GM23338 (cell line): ENCODE results near the gene PCLAF.

Source experiments
- CREB1 ChIP-seq: fragments of 250-450 bp; sonication (Bioruptor Pico); IDR thresholded peaks from 2 replicates; pipeline ENCODE4 v1.5.0; 2020; ENCODE audit warnings: low read depth, mild to moderate bottlenecking, moderate library complexity
- JUNB ChIP-seq: IDR thresholded peaks from one replicate; pipeline ENCODE4 v1.6.1; 2016; ENCODE audit warnings: antibody characterized with exemption; ENCODE audit not compliant: unreplicated experiment
- POLR2AphosphoS5 ChIP-seq: IDR thresholded peaks from 2 replicates; pipeline ENCODE4 v1.6.1; 2016; ENCODE audit warnings: antibody characterized with exemption, low read depth
- ZNF114 ChIP-seq: fragments of 250-450 bp; sonication (Bioruptor Pico); IDR thresholded peaks from 2 replicates; pipeline ENCODE4 v1.5.0; 2020; ENCODE audit warnings: mild to moderate bottlenecking, moderate library complexity
- TF ChIP-seq, protein P1 (sequence below), 2 experiments: fragments of 200-600 bp in 1 of 2; sonication (generic) in 1 of 2; conservative IDR thresholded peaks; 2 replicates each; pipeline versions ENCODE4 v1.5.1 to v1.6.1; 2016 to 2017; ENCODE audit warnings: antibody characterized with exemption in 2 of 2, low read depth in 2 of 2, mild to moderate bottlenecking in 2 of 2, moderate library complexity in 1 of 2
- TF ChIP-seq, protein P2 (sequence below): IDR thresholded peaks from one replicate; pipeline ENCODE4 v1.6.1; 2018; ENCODE audit warnings: antibody characterized with exemption; ENCODE audit not compliant: unreplicated experiment

DNA sequence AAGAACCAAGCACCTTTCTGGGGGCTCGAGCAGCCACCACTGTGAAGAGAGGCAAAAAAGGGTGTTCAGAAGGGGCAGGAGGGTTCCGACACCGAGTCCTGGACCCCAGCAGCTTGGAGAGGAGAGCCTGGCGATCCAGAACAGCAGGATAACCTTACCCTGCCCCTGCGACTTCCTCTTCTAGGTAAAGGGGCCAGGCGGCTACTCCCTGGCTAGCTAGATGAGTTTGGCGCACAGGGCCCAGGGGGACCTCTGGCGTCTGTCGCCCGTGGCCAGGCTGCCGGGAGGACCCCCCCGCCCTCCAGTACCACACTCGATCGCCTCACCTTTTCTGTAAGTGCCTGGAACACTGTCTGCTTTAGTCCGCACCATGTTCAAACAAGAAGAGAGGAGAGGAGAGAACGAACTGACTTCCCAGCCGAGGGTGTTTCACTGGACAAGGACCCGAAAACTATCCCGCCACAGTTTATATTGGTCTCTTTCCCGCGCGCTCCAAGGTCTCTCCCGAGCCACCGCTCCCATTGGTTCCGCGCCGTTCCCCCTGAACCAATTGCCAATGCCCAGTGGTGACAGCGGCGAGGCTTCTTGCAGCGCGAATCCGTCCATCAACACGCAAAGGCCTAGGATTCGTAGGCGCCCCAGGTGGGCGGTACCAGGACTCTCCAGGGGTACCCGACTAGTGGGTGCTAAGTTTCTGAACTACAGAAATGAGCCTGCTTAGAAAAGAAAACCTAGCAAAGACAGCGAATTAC lies at the start of gene PCLAF:
- TF ChIP-seq ZNF114 = no peak
- TF ChIP-seq, protein P1, sequence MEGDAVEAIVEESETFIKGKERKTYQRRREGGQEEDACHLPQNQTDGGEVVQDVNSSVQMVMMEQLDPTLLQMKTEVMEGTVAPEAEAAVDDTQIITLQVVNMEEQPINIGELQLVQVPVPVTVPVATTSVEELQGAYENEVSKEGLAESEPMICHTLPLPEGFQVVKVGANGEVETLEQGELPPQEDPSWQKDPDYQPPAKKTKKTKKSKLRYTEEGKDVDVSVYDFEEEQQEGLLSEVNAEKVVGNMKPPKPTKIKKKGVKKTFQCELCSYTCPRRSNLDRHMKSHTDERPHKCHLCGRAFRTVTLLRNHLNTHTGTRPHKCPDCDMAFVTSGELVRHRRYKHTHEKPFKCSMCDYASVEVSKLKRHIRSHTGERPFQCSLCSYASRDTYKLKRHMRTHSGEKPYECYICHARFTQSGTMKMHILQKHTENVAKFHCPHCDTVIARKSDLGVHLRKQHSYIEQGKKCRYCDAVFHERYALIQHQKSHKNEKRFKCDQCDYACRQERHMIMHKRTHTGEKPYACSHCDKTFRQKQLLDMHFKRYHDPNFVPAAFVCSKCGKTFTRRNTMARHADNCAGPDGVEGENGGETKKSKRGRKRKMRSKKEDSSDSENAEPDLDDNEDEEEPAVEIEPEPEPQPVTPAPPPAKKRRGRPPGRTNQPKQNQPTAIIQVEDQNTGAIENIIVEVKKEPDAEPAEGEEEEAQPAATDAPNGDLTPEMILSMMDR (conservative IDR thresholded peaks at IDR 0.05; ENCODE audit: low read depth in 2 of 2) = peak in 1 of 2 experiments; percentile 35; a peak in 2 of 4 replicates
- TF ChIP-seq CREB1 (CRISPR knock-in tag) = peak; percentile 68
- TF ChIP-seq POLR2AphosphoS5 = peak; percentile 77
- TF ChIP-seq, protein P2, sequence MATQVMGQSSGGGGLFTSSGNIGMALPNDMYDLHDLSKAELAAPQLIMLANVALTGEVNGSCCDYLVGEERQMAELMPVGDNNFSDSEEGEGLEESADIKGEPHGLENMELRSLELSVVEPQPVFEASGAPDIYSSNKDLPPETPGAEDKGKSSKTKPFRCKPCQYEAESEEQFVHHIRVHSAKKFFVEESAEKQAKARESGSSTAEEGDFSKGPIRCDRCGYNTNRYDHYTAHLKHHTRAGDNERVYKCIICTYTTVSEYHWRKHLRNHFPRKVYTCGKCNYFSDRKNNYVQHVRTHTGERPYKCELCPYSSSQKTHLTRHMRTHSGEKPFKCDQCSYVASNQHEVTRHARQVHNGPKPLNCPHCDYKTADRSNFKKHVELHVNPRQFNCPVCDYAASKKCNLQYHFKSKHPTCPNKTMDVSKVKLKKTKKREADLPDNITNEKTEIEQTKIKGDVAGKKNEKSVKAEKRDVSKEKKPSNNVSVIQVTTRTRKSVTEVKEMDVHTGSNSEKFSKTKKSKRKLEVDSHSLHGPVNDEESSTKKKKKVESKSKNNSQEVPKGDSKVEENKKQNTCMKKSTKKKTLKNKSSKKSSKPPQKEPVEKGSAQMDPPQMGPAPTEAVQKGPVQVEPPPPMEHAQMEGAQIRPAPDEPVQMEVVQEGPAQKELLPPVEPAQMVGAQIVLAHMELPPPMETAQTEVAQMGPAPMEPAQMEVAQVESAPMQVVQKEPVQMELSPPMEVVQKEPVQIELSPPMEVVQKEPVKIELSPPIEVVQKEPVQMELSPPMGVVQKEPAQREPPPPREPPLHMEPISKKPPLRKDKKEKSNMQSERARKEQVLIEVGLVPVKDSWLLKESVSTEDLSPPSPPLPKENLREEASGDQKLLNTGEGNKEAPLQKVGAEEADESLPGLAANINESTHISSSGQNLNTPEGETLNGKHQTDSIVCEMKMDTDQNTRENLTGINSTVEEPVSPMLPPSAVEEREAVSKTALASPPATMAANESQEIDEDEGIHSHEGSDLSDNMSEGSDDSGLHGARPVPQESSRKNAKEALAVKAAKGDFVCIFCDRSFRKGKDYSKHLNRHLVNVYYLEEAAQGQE = no peak
- no peak for TF ChIP-seq JUNB
